Measurements from ENCODE around the gene KDM6B. TPM values are rescaled to one million over a fixed set of nuclear protein-coding genes. Genes with fewer than 3 reads are reported as not detected.

KDM6B gene
- total RNA-seq, 1 experiment from 2014 or later = 41.3 TPM

DNA sequence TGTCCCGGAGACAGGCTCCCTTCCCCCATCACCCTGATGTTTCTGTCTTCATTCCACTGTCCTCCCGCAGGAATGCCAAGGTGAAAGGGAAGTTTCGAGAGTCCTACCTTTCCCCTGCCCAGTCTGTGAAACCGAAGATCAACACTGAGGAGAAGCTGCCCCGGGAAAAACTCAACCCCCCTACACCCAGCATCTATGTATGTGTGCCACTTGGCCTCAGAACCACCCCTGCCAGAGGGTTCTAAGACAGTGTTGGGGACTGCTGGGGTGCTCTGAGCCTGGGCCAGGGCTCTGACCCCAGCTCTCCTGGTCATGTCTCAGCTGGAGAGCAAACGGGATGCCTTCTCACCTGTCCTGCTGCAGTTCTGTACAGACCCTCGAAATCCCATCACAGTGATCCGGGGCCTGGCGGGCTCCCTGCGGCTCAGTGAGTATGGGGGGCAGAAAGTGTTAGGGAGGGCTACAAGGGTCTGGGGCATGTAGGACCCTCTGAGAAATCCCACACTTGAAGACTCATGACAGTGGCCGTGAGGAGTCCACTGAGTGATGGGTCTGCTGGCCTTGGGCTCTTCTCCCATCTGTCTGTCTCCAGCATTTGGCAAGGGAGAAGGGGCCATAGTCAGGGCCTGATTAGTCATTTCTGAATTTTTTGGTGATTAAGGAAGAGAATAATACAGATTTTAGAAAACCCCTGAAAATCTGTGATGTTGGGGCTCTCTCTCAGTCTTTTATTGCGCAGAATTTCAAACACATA is 15.9 kb downstream of the KDM6B start:
- TF ChIP-seq, protein P1, sequence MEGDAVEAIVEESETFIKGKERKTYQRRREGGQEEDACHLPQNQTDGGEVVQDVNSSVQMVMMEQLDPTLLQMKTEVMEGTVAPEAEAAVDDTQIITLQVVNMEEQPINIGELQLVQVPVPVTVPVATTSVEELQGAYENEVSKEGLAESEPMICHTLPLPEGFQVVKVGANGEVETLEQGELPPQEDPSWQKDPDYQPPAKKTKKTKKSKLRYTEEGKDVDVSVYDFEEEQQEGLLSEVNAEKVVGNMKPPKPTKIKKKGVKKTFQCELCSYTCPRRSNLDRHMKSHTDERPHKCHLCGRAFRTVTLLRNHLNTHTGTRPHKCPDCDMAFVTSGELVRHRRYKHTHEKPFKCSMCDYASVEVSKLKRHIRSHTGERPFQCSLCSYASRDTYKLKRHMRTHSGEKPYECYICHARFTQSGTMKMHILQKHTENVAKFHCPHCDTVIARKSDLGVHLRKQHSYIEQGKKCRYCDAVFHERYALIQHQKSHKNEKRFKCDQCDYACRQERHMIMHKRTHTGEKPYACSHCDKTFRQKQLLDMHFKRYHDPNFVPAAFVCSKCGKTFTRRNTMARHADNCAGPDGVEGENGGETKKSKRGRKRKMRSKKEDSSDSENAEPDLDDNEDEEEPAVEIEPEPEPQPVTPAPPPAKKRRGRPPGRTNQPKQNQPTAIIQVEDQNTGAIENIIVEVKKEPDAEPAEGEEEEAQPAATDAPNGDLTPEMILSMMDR (conservative IDR thresholded peaks at IDR 0.05) = no peak
- no peak for TF ChIP-seq EZH2 (IDR thresholded peaks at IDR 0.05; ENCODE audit: low read depth)
- H3K79me2 ChIP-seq (ENCODE audit: low read depth) = peaks cover 8% of the 10 kb centered on the region
- H3K27ac ChIP-seq = no peak overlapping the region
- H3K4me3 ChIP-seq = no peak overlapping the region
- peaks cover 5% of the 10 kb centered on the region; the same call in 1 of the 2 replicates for H3K4me1 ChIP-seq (replicated peaks; ENCODE audit: insufficient read depth)
- H3K27me3 ChIP-seq (ENCODE audit: insufficient read depth, low read depth) = no peaks in the 10 kb centered on the region
- no peaks in the 10 kb centered on the region for H3K9me2 ChIP-seq (ENCODE audit: insufficient read depth)
- H3K36me3 ChIP-seq (ENCODE audit: low read depth) = no peaks in the 10 kb centered on the region
- H3K4me2 ChIP-seq = no peak overlapping the region
- no peak overlapping the region for H2AFZ ChIP-seq
- H3F3A ChIP-seq (ENCODE audit: insufficient read depth, low read depth) = no peaks in the 10 kb centered on the region
- intact Hi-C loops (cut with micrococcal nuclease; ENCODE audit: unreplicated experiment) = loop anchor here (10.0 kb wide), 1 partner anchor 265 kb away; the partner anchor contains the start of gene MPDU1
- H4K20me1 ChIP-seq (ENCODE audit: insufficient read depth) = peaks cover 8% of the 10 kb centered on the region
- BruUV-seq (replicated peaks) = no TSS peak
- H3K9me3 ChIP-seq (ENCODE audit: insufficient read depth, low read depth) = no peaks in the 10 kb centered on the region
- POLR2A ChIA-PET (ENCODE audit: unreplicated experiment) = no interaction called here
- CTCF ChIA-PET = no interaction called here
- DNase-seq = no peak

DNA sequence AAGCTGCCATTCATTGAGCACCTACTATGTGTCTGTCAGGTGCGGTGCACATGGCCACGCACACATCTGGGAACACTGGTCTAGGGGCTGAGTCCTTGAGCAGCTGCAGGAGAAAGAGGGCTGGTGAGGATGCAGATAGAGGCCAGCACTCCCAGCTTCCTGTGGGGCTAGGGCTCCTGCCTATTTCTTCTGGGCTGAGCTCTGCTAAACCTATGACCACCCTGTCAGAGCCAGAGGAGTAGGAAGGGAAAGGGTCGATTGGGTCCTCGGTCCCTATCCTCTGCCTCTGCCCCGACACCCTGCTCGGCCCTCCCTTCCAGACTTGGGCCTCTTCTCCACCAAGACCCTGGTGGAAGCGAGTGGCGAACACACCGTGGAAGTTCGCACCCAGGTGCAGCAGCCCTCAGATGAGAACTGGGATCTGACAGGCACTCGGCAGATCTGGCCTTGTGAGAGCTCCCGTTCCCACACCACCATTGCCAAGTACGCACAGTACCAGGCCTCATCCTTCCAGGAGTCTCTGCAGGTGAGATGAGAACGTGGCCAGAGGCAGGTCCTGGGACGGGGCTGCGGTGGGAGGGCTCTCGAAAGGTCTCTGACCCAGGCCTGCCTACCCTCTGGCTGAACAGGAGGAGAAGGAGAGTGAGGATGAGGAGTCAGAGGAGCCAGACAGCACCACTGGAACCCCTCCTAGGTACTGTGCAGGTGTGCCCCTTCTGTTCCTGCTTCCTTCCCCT is 16.9 kb downstream of the KDM6B start:
- no peaks in the 10 kb centered on the region for H3K9me3 ChIP-seq (ENCODE audit: insufficient read depth, low read depth)
- DNase-seq = no peak
- no peaks in the 10 kb centered on the region for H3K27me3 ChIP-seq (ENCODE audit: insufficient read depth, low read depth)
- ChIA-PET CTCF (no interaction called here), POLR2A (ENCODE audit: unreplicated experiment) (no interaction called here)
- H3K27ac ChIP-seq = no peak overlapping the region
- peaks cover under 1% of the 10 kb centered on the region; the same call in 1 of the 2 replicates for H3F3A ChIP-seq (ENCODE audit: insufficient read depth, low read depth)
- H3K4me1 ChIP-seq (replicated peaks; ENCODE audit: insufficient read depth) = peaks cover 6% of the 10 kb centered on the region; the same call in 1 of the 2 replicates
- H2AFZ ChIP-seq = no peak overlapping the region
- no peaks in the 10 kb centered on the region for H3K36me3 ChIP-seq (ENCODE audit: low read depth)
- no peak overlapping the region for H3K4me3 ChIP-seq
- no peak for TF ChIP-seq EZH2 (IDR thresholded peaks at IDR 0.05; ENCODE audit: low read depth)
- TF ChIP-seq, protein P1 (conservative IDR thresholded peaks at IDR 0.05) = no peak
- H4K20me1 ChIP-seq (ENCODE audit: insufficient read depth) = no peaks in the 10 kb centered on the region
- no TSS peak for BruUV-seq (replicated peaks)
- no peaks in the 10 kb centered on the region for H3K9me2 ChIP-seq (ENCODE audit: insufficient read depth)
- H3K4me2 ChIP-seq = no peak overlapping the region
- intact Hi-C loops (cut with micrococcal nuclease; ENCODE audit: unreplicated experiment) = loop anchor here (10.0 kb wide), 1 partner anchor 266 kb away; the partner anchor contains the start of gene MPDU1
- no peaks in the 10 kb centered on the region for H3K79me2 ChIP-seq (ENCODE audit: low read depth)

DNA sequence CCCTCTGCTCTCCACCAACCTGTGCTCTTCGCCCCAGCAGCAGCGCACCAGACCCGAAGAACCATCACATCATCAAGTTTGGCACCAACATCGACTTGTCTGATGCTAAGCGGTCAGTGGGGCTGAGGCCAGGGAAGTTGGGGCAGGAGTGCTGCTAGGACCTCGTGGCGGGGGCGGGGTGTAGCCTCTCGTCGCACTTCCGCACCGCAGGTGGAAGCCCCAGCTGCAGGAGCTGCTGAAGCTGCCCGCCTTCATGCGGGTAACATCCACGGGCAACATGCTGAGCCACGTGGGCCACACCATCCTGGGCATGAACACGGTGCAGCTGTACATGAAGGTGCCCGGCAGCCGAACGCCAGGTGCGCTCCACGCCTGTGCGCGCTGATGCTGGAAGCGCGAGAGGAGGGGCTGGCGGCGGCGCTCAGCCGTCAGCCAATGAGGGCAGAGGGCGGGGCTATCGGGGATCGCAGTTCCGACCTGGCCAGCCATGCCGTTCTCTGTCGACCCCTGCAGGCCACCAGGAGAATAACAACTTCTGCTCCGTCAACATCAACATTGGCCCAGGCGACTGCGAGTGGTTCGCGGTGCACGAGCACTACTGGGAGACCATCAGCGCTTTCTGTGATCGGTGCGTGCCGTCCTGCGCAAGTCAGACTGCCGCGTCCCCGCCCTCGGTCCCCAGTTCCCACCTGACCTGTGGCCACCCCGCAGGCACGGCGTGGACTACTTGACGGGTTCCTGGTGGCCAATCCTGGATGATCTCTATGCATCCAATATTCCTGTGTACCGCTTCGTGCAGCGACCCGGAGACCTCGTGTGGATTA is 17.6 kb downstream of the KDM6B start:
- Histone ChIP-seq H2AFZ (no peak overlapping the region), H3K4me3 (no peak overlapping the region), H4K20me1 (ENCODE audit: insufficient read depth) (no peaks in the 10 kb centered on the region), H3K4me2 (no peak overlapping the region), H3K27ac (no peak overlapping the region), H3K79me2 (ENCODE audit: low read depth) (no peaks in the 10 kb centered on the region), H3K36me3 (ENCODE audit: low read depth) (no peaks in the 10 kb centered on the region), H3K4me1 (replicated peaks; ENCODE audit: insufficient read depth) (peaks cover 6% of the 10 kb centered on the region; the same call in 1 of the 2 replicates), H3F3A (ENCODE audit: insufficient read depth, low read depth) (peaks cover 8% of the 10 kb centered on the region), H3K9me3 (ENCODE audit: insufficient read depth, low read depth) (no peaks in the 10 kb centered on the region), H3K9me2 (ENCODE audit: insufficient read depth) (no peaks in the 10 kb centered on the region), H3K27me3 (ENCODE audit: insufficient read depth, low read depth) (no peaks in the 10 kb centered on the region)
- TF ChIP-seq, protein P1 (conservative IDR thresholded peaks at IDR 0.05) = peak; percentile 66
- TF ChIP-seq EZH2 (IDR thresholded peaks at IDR 0.05; ENCODE audit: low read depth) = no peak
- intact Hi-C loops (cut with micrococcal nuclease; ENCODE audit: unreplicated experiment) = loop anchor here (10.0 kb wide), 1 partner anchor 267 kb away; the partner anchor contains the start of gene MPDU1
- ChIA-PET POLR2A (ENCODE audit: unreplicated experiment) (no interaction called here), CTCF (no interaction called here)
- no TSS peak for BruUV-seq (replicated peaks)
- DNase-seq = no peak

Measured in PC-9 (cell line).